Measurements from ENCODE around the gene GTF2B.
"Not testable (repeated sequence)": the region's sequence is repeated elsewhere in the genome, so short reads cannot be mapped to it uniquely, and the experiment has no call there.

Gene GTF2B

GRCh38 chr1:88883156-88883555 is 8.2 kb downstream of the GTF2B start:
- no peak for DNase-seq (ENCODE audit: low spot score)

GRCh38 chr1:88880717-88881116 is 10.7 kb downstream of the GTF2B start:
- not testable (repeated sequence) for DNase-seq (ENCODE audit: low spot score)

GRCh38 chr1:88878731-88879130 is 12.6 kb downstream of the GTF2B start:
- no peak for DNase-seq (ENCODE audit: low spot score)

- DNase-seq (ENCODE audit: low spot score), result no peak
Observed at GRCh38 chr1:88877911-88878310, 13.5 kb downstream of the GTF2B start.

GRCh38 chr1:88877382-88877825 is 14.0 kb downstream of the GTF2B start:
- DNase-seq (ENCODE audit: low spot score), result peak; percentile 66

- no peak for DNase-seq (ENCODE audit: low spot score)
Observed at GRCh38 chr1:88876573-88877365, 14.6 kb downstream of the GTF2B start.

GRCh38 chr1:88875595-88875994 is 15.8 kb downstream of the GTF2B start:
- DNase-seq (ENCODE audit: low spot score), result no peak

GRCh38 chr1:88873737-88874349 is 17.5 kb downstream of the GTF2B start:
- no peak for DNase-seq (ENCODE audit: low spot score)

GRCh38 chr1:88869644-88870043 is 21.7 kb downstream of the GTF2B start:
- not testable (repeated sequence) for DNase-seq (ENCODE audit: low spot score)

- no peak for DNase-seq (ENCODE audit: low spot score)
Observed at GRCh38 chr1:88867743-88868521, 23.4 kb downstream of the GTF2B start.

- DNase-seq (ENCODE audit: low spot score), result no peak
Observed at GRCh38 chr1:88851303-88852063, 39.9 kb downstream of the GTF2B start.

GRCh38 chr1:88847643-88848042 is 43.7 kb downstream of the GTF2B start:
- no peak for DNase-seq (ENCODE audit: low spot score)

- DNase-seq (ENCODE audit: low spot score), result no peak
Observed at GRCh38 chr1:88825721-88826120, 65.6 kb downstream of the GTF2B start.

- not testable (repeated sequence) for DNase-seq (ENCODE audit: low spot score)
Observed at GRCh38 chr1:88819642-88820041, 71.7 kb downstream of the GTF2B start.

GRCh38 chr1:88813471-88813870 is 77.9 kb downstream of the GTF2B start:
- no peak for DNase-seq (ENCODE audit: low spot score)

- DNase-seq (ENCODE audit: low spot score), result no peak
Observed at GRCh38 chr1:88812366-88812765, 79.0 kb downstream of the GTF2B start.

GRCh38 chr1:88803444-88803843 is 87.9 kb downstream of the GTF2B start:
- no peak for DNase-seq (ENCODE audit: low spot score)

GRCh38 chr1:88802950-88803349 is 88.4 kb downstream of the GTF2B start:
- DNase-seq (ENCODE audit: low spot score), result no peak
